Prostate gland (tissue), 2 donors: Measurements from ENCODE around the gene SUMO1. TPM values are rescaled to one million over a fixed set of nuclear protein-coding genes. Genes with fewer than 3 reads are reported as not detected.

Experiments used
- DNase-seq: peaks from one replicate; pipeline ENCODE4 v3.0.0-alpha.2; 2019; ENCODE audit warnings: low spot score
- H3K27ac ChIP-seq, 2 donors: fragments of 200-600 bp; sonication (generic); 2 replicates each; pipeline ENCODE4 v1.5.1; 2017 to 2019
- H3K27me3 ChIP-seq: fragments of 200-600 bp; sonication (generic); replicated peaks from 2 replicates; pipeline ENCODE4 v1.5.1; 2019; ENCODE audit not compliant: insufficient read depth
- H3K36me3 ChIP-seq, 2 donors: fragments of 200-600 bp; sonication (generic); 1 replicate in 1 of 2; 2 replicates in 1 of 2; pipeline versions ENCODE4 v1.5.1 to v1.8.1; 2017 to 2019
- H3K4me1 ChIP-seq: fragments of 200-600 bp; sonication (generic); replicated peaks from 2 replicates; pipeline ENCODE4 v1.5.1; 2019
- H3K4me3 ChIP-seq, 2 donors: fragments of 200-600 bp; sonication (generic); 2 replicates each; pipeline ENCODE4 v1.5.1; 2017 to 2019
- H3K9me3 ChIP-seq: fragments of 200-600 bp; sonication (generic); 2 replicates; pipeline ENCODE4 v1.5.1; 2017
- CTCF ChIP-seq, 4 experiments: fragments of 200-600 bp in 2 of 4; fragments of 450-650 bp in 2 of 4; sonication (generic) in 2 of 4; IDR thresholded peaks; 1 replicate in 3 of 4; 2 replicates in 1 of 4; pipeline ENCODE4 v1.5.1; 2016 to 2019; ENCODE audit warnings: antibody characterized with exemption in 4 of 4, mild to moderate bottlenecking in 2 of 4, moderate library complexity in 2 of 4
- POLR2A ChIP-seq: fragments of 450-650 bp; IDR thresholded peaks from one replicate; pipeline ENCODE4 v1.6.1; 2016; ENCODE audit warnings: antibody characterized with exemption, mild to moderate bottlenecking
- POLR2AphosphoS5 ChIP-seq: sonication (generic); formaldehyde crosslinking; IDR thresholded peaks from one replicate; pipeline ENCODE4 v1.6.1; 2017; ENCODE audit warnings: antibody characterized with exemption
- WGBS: methylation state at CpG from one replicate; pipeline ENCODE4 v1.1.5; 2018; 5-methylcytosine and 5-hydroxymethylcytosine counted together
- intact Hi-C: fragments of 100-400 bp; cut with DNase I; formaldehyde crosslinking; loops from one replicate; pipeline ENCODE4 v1.14.2; 2022
- total RNA-seq, 2 donors: library from RNA; depleted of rRNA; stranded (reverse); fragments of >200 nt; gene quantifications; one replicate each; pipeline ENCODE4 v1.1.0, GENCODE V29; 2016

SUMO1 gene
- total RNA-seq, 2 donors from 2014 or later = 70.4 to 95.4 TPM

DNA sequence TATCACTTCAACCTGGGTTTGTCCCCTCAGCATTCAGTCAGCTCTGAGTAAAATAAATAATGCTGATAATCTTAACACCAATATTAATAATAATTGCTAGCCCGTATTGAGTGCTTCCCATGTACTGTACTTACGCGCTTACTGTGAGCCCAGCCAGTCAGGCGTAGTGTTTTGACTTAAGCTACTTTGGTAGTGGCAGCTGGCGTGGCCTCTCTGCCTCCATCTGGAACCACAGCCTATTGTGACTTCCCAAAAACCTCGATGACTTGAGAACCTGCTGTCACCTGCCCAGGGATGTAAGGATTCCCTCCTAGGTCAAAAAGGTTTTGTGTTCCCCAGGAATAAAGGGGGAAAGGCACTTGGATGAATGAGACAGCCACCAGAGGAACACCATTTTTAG is 53.2 kb downstream of the SUMO1 start:
- H3K36me3 ChIP-seq = no peaks in the 10 kb centered on the region
- no peaks in the 10 kb centered on the region for H3K27me3 ChIP-seq
- DNase-seq = no peak
- WGBS = 76% methylated on average over 6 of the region's 6 CpGs
- intact Hi-C loops = no loop called here
- H3K4me3 ChIP-seq = no peak overlapping the region
- no peaks in the 10 kb centered on the region for H3K4me1 ChIP-seq
- no peaks in the 10 kb centered on the region for H3K9me3 ChIP-seq
- TF ChIP-seq CTCF (IDR thresholded peaks at IDR 0.05) = no peak
- H3K27ac ChIP-seq = no peak overlapping the region

DNA sequence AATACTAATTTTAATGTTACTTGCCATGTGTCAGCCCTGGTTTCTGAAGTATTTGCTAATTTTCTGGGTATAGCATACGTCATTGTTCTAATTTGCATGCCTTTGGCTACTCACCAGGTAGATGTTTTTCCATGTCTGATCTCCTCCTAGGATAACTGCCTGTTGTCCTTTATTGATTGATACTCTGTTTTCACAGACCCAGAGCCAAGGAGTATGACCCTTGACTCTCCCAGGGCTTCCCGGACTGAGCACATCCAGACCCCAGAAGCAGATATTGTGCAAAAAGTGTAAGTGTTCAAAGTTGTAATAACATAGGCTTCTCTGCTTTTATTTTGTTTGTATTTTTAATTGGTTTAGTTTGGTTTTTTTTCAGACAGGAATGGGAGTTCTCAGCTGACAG is 53.8 kb downstream of the SUMO1 start:
- H3K4me1 ChIP-seq = no peaks in the 10 kb centered on the region
- no peak overlapping the region for H3K4me3 ChIP-seq
- TF ChIP-seq CTCF (IDR thresholded peaks at IDR 0.05) = no peak
- TF ChIP-seq POLR2A = no peak
- TF ChIP-seq POLR2AphosphoS5 = no peak
- no peak for DNase-seq
- no peaks in the 10 kb centered on the region for H3K36me3 ChIP-seq
- intact Hi-C loops = no loop called here
- H3K27ac ChIP-seq = no peak overlapping the region
- H3K27me3 ChIP-seq = no peaks in the 10 kb centered on the region
- H3K9me3 ChIP-seq = no peaks in the 10 kb centered on the region
- WGBS = 66% methylated on average over 2 of the region's 2 CpGs

- WGBS = 46% methylated on average over 7 of the region's 7 CpGs
- Histone ChIP-seq H3K4me1 (no peaks in the 10 kb centered on the region), H3K9me3 (no peaks in the 10 kb centered on the region), H3K4me3 (no peak overlapping the region), H3K27ac (no peak overlapping the region), H3K27me3 (no peaks in the 10 kb centered on the region), H3K36me3 (no peaks in the 10 kb centered on the region)
- DNase-seq = peak; percentile 62
- TF ChIP-seq POLR2AphosphoS5 (peak; percentile 14), POLR2A (no peak), CTCF (IDR thresholded peaks at IDR 0.05) (peak; percentile 78 to 86 (median 80))
- intact Hi-C loops = loop anchor here (1.0 to 5.0 kb wide), 2 partner anchors 318 to 381 kb away; no protein-coding TSS in a partner anchor
Observed at GRCh38 chr2:202178346-202178958, 59.9 kb downstream of the SUMO1 start.

DNA sequence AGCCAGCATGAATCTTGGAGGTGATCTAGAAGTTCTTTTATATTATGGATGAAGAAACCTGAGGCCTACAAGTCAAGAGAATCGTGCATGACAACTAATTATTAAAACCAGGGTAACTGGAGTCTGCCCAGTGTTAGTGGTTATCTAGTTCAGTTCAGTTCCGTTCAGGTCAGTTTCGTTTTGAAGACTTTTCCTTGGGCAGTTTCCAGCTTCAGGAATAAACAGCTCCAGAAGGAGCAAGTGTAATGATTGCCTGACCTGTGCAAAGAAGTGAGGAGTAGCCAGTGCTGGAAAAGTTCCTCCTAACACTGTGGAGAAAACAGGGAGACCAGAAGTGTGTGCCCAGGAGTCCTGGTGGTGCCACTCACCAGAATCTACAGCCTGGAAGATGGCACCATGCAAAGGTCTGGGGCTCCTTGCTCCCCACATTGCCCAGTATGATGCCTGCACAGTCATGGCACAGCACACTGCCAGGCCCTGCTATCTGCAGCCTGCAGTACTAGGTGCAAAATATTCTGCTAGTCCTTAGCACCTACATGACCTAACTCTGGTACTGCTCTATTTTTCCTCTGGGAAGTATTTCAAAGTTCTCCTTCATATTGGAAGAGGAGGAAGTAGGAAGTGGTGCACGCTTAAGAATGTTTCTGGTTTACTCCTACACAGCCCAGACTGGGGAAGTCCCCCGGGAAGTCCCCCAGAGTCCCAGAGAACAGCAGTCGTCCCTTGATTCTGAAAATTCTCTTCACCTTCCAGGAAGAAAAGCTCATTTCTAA is 65.8 kb downstream of the SUMO1 start:
- TF ChIP-seq CTCF (IDR thresholded peaks at IDR 0.05) = no peak
- no peak for TF ChIP-seq POLR2AphosphoS5
- TF ChIP-seq POLR2A = no peak
- Histone ChIP-seq H3K27ac (no peak overlapping the region), H3K4me1 (no peaks in the 10 kb centered on the region), H3K27me3 (no peaks in the 10 kb centered on the region), H3K4me3 (no peak overlapping the region), H3K9me3 (no peaks in the 10 kb centered on the region), H3K36me3 (no peaks in the 10 kb centered on the region)
- intact Hi-C loops = loop anchor here (5.0 kb wide), 1 partner anchor 135 kb away; no protein-coding TSS in a partner anchor
- no peak for DNase-seq
- 52% methylated on average over 6 of the region's 6 CpGs for WGBS
